Measurements from ENCODE around the gene ADAT3. TPM values are rescaled to one million over a fixed set of nuclear protein-coding genes. Genes with fewer than 3 reads are reported as not detected.

Gene ADAT3
- total and polyA plus RNA-seq, 2 experiments from 2014 or later = 2.4 to 11.0 TPM

GRCh38 chr19:1921326-1921725, 16.1 kb downstream of the ADAT3 start:
- Histone ChIP-seq H4K20me1 (ENCODE audit: insufficient read depth, poor library complexity, severe bottlenecking) (no peaks in the 10 kb centered on the region), H3K36me3 (replicated peaks; ENCODE audit: insufficient read depth, low read depth) (no peaks in the 10 kb centered on the region), H3K27ac (no peak overlapping the region), H3K4me1 (ENCODE audit: insufficient read depth) (no peaks in the 10 kb centered on the region), H3K9me2 (replicated peaks; ENCODE audit: insufficient read depth) (no peaks in the 10 kb centered on the region), H3K9me3 (ENCODE audit: low read depth) (no peaks in the 10 kb centered on the region), H3K4me2 (no peak overlapping the region), H3K79me2 (no peaks in the 10 kb centered on the region), H3K27me3 (no peaks in the 10 kb centered on the region), H2AFZ (no peak overlapping the region), H3K4me3 (no peak overlapping the region)
- DNase-seq (ENCODE audit: low spot score) = no peak
- 97% methylated on average over 19 of the region's 19 CpGs for WGBS (ENCODE audit: low lambda C conversion rate, missing lambda C conversion rate)
- TF ChIP-seq EZH2phosphoT487 (IDR thresholded peaks at IDR 0.05; ENCODE audit: low read depth, severe bottlenecking, unreplicated experiment) (no peak), EZH2 (IDR thresholded peaks at IDR 0.05; ENCODE audit: borderline replicate concordance) (no peak), CTCF (IDR thresholded peaks at IDR 0.05; ENCODE audit: poor library complexity) (no peak)

GRCh38 chr19:1921825-1922224, 16.6 kb downstream of the ADAT3 start:
- no peak for DNase-seq (ENCODE audit: low spot score)
- no peak for TF ChIP-seq CTCF (IDR thresholded peaks at IDR 0.05; ENCODE audit: poor library complexity)
- no peak for TF ChIP-seq EZH2 (IDR thresholded peaks at IDR 0.05; ENCODE audit: borderline replicate concordance)
- TF ChIP-seq EZH2phosphoT487 (IDR thresholded peaks at IDR 0.05; ENCODE audit: low read depth, severe bottlenecking, unreplicated experiment) = no peak
- Histone ChIP-seq H4K20me1 (ENCODE audit: insufficient read depth, poor library complexity, severe bottlenecking) (no peaks in the 10 kb centered on the region), H3K79me2 (no peaks in the 10 kb centered on the region), H3K4me1 (ENCODE audit: insufficient read depth) (no peaks in the 10 kb centered on the region), H2AFZ (no peak overlapping the region), H3K9me2 (replicated peaks; ENCODE audit: insufficient read depth) (no peaks in the 10 kb centered on the region), H3K27me3 (no peaks in the 10 kb centered on the region), H3K4me3 (no peak overlapping the region), H3K9me3 (ENCODE audit: low read depth) (no peaks in the 10 kb centered on the region), H3K27ac (no peak overlapping the region), H3K36me3 (replicated peaks; ENCODE audit: insufficient read depth, low read depth) (no peaks in the 10 kb centered on the region), H3K4me2 (no peak overlapping the region)
- WGBS (ENCODE audit: low lambda C conversion rate, missing lambda C conversion rate) = 96% methylated on average over 15 of the region's 15 CpGs

GRCh38 chr19:1922803-1923202, 17.6 kb downstream of the ADAT3 start:
- Histone ChIP-seq H2AFZ (no peak overlapping the region), H3K4me1 (ENCODE audit: insufficient read depth) (no peaks in the 10 kb centered on the region), H3K4me2 (no peak overlapping the region), H3K4me3 (no peak overlapping the region), H3K9me3 (ENCODE audit: low read depth) (no peaks in the 10 kb centered on the region), H3K27me3 (no peaks in the 10 kb centered on the region), H3K36me3 (replicated peaks; ENCODE audit: insufficient read depth, low read depth) (no peaks in the 10 kb centered on the region), H4K20me1 (ENCODE audit: insufficient read depth, poor library complexity, severe bottlenecking) (no peaks in the 10 kb centered on the region), H3K27ac (no peak overlapping the region), H3K9me2 (replicated peaks; ENCODE audit: insufficient read depth) (no peaks in the 10 kb centered on the region), H3K79me2 (no peaks in the 10 kb centered on the region)
- no peak for DNase-seq (ENCODE audit: low spot score)
- 94% methylated on average over 23 of the region's 23 CpGs for WGBS (ENCODE audit: low lambda C conversion rate, missing lambda C conversion rate)
- TF ChIP-seq EZH2phosphoT487 (IDR thresholded peaks at IDR 0.05; ENCODE audit: low read depth, severe bottlenecking, unreplicated experiment) (no peak), EZH2 (IDR thresholded peaks at IDR 0.05; ENCODE audit: borderline replicate concordance) (no peak), CTCF (IDR thresholded peaks at IDR 0.05; ENCODE audit: poor library complexity) (no peak)

GRCh38 chr19:1923319-1923718, 18.1 kb downstream of the ADAT3 start:
- H3K4me3 ChIP-seq = no peak overlapping the region
- H3K27me3 ChIP-seq = no peaks in the 10 kb centered on the region
- no peaks in the 10 kb centered on the region for H3K79me2 ChIP-seq
- H3K9me2 ChIP-seq (replicated peaks; ENCODE audit: insufficient read depth) = no peaks in the 10 kb centered on the region
- no peaks in the 10 kb centered on the region for H3K9me3 ChIP-seq (ENCODE audit: low read depth)
- H2AFZ ChIP-seq = no peak overlapping the region
- no peak for TF ChIP-seq EZH2phosphoT487 (IDR thresholded peaks at IDR 0.05; ENCODE audit: low read depth, severe bottlenecking, unreplicated experiment)
- TF ChIP-seq CTCF (IDR thresholded peaks at IDR 0.05; ENCODE audit: poor library complexity) = no peak
- TF ChIP-seq EZH2 (IDR thresholded peaks at IDR 0.05; ENCODE audit: borderline replicate concordance) = no peak
- H3K4me2 ChIP-seq = no peak overlapping the region
- DNase-seq (ENCODE audit: low spot score) = no peak
- no peaks in the 10 kb centered on the region for H3K4me1 ChIP-seq (ENCODE audit: insufficient read depth)
- no peaks in the 10 kb centered on the region for H3K36me3 ChIP-seq (replicated peaks; ENCODE audit: insufficient read depth, low read depth)
- H3K27ac ChIP-seq = no peak overlapping the region
- H4K20me1 ChIP-seq (ENCODE audit: insufficient read depth, poor library complexity, severe bottlenecking) = no peaks in the 10 kb centered on the region
- WGBS (ENCODE audit: low lambda C conversion rate, missing lambda C conversion rate) = 98% methylated on average over 8 of the region's 8 CpGs
